ENCODE results near the gene INAFM2. TPM values are rescaled to one million over a fixed set of nuclear protein-coding genes. Genes with fewer than 3 reads are reported as not detected.

The INAFM2 gene
- total RNA-seq, 2 experiments from 2014 or later = 8.7 to 8.9 TPM

Other genes starting within 250 kb of the INAFM2 start
- 10 to 100 TPM; 25.7 to 30.2 TPM for gene BMF, start 214.8 kb upstream of the INAFM2 start, total RNA-seq
- 10 to 100 TPM; 73.2 to 73.8 TPM for gene BUB1B, start 162.6 kb upstream of the INAFM2 start, total RNA-seq
- under 1 TPM; 0.20 to 0.65 TPM for gene PAK6, start 84.6 kb upstream of the INAFM2 start, total RNA-seq
- not detected for gene ANKRD63, start 40.6 kb upstream of the INAFM2 start, total RNA-seq
- gene PLCB2, start 15.8 kb upstream of the INAFM2 start, total RNA-seq = 100 to 1,000 TPM; 140 TPM
- 1 to 10 TPM; 2.0 to 2.6 TPM for gene CCDC9B, start 17.2 kb downstream of the INAFM2 start, total RNA-seq
- not detected for gene PHGR1, start 27.3 kb downstream of the INAFM2 start, total RNA-seq
- gene DISP2, start 34.5 kb downstream of the INAFM2 start, total RNA-seq = under 1 TPM; 0.03 to 0.18 TPM
- 10 to 100 TPM; 54.2 to 54.3 TPM for gene KNSTRN, start 59.0 kb downstream of the INAFM2 start, total RNA-seq
- gene IVD, start 82.1 kb downstream of the INAFM2 start, total RNA-seq = 10 to 100 TPM; 38.1 to 38.4 TPM
- gene BAHD1, start 117.3 kb downstream of the INAFM2 start, total RNA-seq = 10 to 100 TPM; 26.0 to 27.0 TPM
- 10 to 100 TPM; 13.9 to 15.9 TPM for gene CHST14, start 147.3 kb downstream of the INAFM2 start, total RNA-seq
- 10 to 100 TPM; 33.2 to 33.7 TPM for gene CCDC32, start 241.3 kb downstream of the INAFM2 start, total RNA-seq
- gene RPUSD2, start 245.6 kb downstream of the INAFM2 start, total RNA-seq = 10 to 100 TPM; 11.1 to 11.9 TPM